Measurements from ENCODE around the gene MCL1.

GRCh38 chr1:150582371-150582770 lies 3.0 kb upstream of the MCL1 start:
- TF ChIP-seq REST (tag by site-specific recombination; IDR thresholded peaks at IDR 0.05) (no peak), CTCF (tag by site-specific recombination; IDR thresholded peaks at IDR 0.05) (no peak)

All from HEK293 (cell line).